Small intestine (tissue), 7 donors: ENCODE data around the gene FOXJ3. TPM values are rescaled to one million over a fixed set of nuclear protein-coding genes. Genes with fewer than 3 reads are reported as not detected.

Experiments
- DNase-seq, 2 donors: peaks; one replicate each; pipeline versions ENCODE4 v3.0.0 to v3.0.0-alpha.2; 2013
- FAIRE-seq: peaks from 2 replicates; lab custom pipeline; 2012; peaks lifted over from hg19 to GRCh38; lab: Jason Lieb, UNC
- H3K27ac ChIP-seq, 3 donors: one replicate each; pipeline ENCODE4 v1.5.1; 2013; ENCODE audit warnings: low read length in 2 of 3, mild to moderate bottlenecking in 2 of 3, control low read depth in 1 of 3, inconsistent platforms in 1 of 3, low read depth in 1 of 3, moderate library complexity in 1 of 3
- H3K27me3 ChIP-seq, 3 donors: one replicate each; pipeline ENCODE4 v1.6.1; 2013; ENCODE audit warnings: low read length in 3 of 3, inconsistent platforms in 1 of 3; ENCODE audit not compliant: control insufficient read depth in 3 of 3, insufficient read depth in 3 of 3
- H3K36me3 ChIP-seq, 3 donors: one replicate each; pipeline ENCODE4 v1.6.1; 2013; ENCODE audit warnings: low read length in 3 of 3, inconsistent platforms in 1 of 3, low read depth in 1 of 3, mild to moderate bottlenecking in 1 of 3, moderate library complexity in 1 of 3; ENCODE audit not compliant: control insufficient read depth in 3 of 3, insufficient read depth in 2 of 3
- H3K4me1 ChIP-seq, 3 donors: one replicate each; pipeline ENCODE4 v1.6.1; 2013; ENCODE audit warnings: low read length in 2 of 3, inconsistent platforms in 1 of 3, low read depth in 1 of 3, mild to moderate bottlenecking in 1 of 3, moderate library complexity in 1 of 3; ENCODE audit not compliant: control insufficient read depth in 3 of 3, insufficient read depth in 2 of 3
- H3K4me3 ChIP-seq, 3 donors: one replicate each; pipeline ENCODE4 v1.5.1; 2013; ENCODE audit warnings: low read length in 3 of 3, control low read depth in 1 of 3, inconsistent platforms in 1 of 3, low read depth in 1 of 3, mild to moderate bottlenecking in 1 of 3, moderate library complexity in 1 of 3
- H3K9me3 ChIP-seq, 2 donors: one replicate each; pipeline ENCODE4 v1.6.1; 2013; ENCODE audit warnings: low read depth in 1 of 2, low read length in 1 of 2; ENCODE audit not compliant: control insufficient read depth in 2 of 2, insufficient read depth in 1 of 2
- WGBS, 3 donors: extraction: QIAGEN DNeasy Blood & Tissue Kit; methylation state at CpG; one replicate each; pipeline ENCODE4 v1.1.7; 2013; 5-methylcytosine and 5-hydroxymethylcytosine counted together
- polyA plus RNA-seq, 4 donors: library from polyadenylated mRNA; stranded (reverse) in 3 of 4; unstranded in 1 of 4; fragments of 200-250 nt in 3 of 4; fragments of 120-200 nt in 1 of 4; gene quantifications; one replicate each; pipeline versions ENCODE4 v1.2.1 to v1.2.3, GENCODE V29; 2013
- donor health status: healthy with polysubstance abuse.
- donor health status: control.
- donor health status: control.
- donor health status: Bipolar disorder and iron deficiency.
- donor health status: healthy.

The FOXJ3 gene
- polyA plus RNA-seq, 4 donors, result 13.9 to 38.3 (median 15.1) TPM

DNA sequence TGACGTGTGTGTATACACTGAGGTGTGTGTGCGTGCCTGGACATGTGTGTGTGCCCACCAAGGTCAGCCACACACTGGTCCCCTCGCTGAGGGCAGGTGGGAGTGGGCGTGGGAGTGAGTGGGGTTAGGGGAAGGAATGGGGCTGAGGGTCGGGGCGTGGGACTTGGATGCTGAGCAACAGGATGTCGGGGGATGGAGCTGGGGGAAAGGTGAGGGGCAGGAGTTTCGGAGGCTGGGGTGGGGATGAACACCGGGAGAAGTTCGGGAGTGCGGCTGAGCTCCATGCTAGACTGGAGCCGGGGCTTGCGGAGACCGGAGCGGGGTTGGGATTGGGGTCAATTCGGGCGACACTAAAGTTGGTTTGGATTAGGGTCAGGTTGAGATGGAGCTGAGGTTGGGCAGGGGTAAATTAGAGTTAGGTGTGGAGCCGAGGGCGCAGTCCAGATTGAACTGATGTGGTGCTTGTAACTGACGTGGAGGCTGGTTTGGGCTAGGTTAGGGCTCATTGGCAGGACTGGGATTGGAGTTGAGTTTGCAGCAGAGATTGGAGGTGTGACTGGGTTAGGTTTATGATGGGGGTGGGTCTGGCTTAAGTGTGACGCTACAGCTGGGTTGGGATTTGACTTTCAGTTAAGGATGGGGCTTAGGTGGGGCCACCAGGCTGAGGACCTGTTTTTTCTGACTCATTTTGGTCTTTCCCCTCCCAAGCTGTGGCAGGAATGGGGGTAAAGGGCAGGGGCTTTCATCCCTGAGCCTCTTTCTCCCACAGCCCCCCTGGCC is 167.2 kb downstream of the FOXJ3 start:
- no peaks in the 10 kb centered on the region for H3K36me3 ChIP-seq
- WGBS, 3 donors, result 66 to 78% (median 73%) methylated on average over 21 of the region's 21 CpGs
- DNase-seq (peak; percentile 42 to 45), FAIRE-seq (no peak)
- peaks cover 4 to 32% (median 15%) of the 10 kb centered on the region in 3 donors for H3K4me1 ChIP-seq
- H3K27me3 ChIP-seq, result no peaks in the 10 kb centered on the region
- H3K27ac ChIP-seq, result no peak overlapping the region
- no peak overlapping the region for H3K4me3 ChIP-seq
- H3K9me3 ChIP-seq, result no peaks in the 10 kb centered on the region

DNA sequence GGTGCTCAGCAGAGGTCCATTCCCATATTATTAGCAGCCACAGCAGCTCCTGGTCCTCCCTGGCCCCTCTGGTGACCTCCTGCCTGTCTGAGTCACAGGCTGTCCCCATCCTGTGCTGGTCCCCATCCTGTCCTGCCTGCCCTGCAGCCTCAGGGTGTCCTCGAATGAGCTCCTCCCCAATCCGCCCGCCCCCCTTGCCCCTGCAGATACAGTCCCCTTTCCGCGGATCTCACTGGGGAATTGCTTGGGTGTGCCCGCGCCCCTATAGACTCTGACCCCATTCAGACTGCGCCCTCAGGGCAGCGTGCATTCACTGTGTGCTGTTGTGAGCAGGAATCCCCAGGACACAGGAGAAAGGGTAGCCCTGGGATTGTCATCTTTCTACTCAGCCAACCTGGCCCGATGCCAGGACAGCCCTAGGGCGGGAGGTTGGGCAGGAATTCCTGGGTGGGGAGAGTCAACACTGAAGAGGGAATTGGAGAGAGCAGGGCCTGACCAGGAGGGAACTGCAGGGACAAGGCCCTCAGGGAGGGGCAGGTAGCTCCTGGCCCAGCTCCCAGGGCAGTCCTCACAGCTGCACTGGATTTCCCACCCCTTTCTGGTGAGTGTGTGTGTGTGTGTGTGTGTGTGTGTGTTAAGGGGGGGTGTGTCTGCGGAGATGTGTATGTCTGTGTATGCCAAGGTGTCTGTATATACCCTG is 169.4 kb downstream of the FOXJ3 start:
- DNase-seq (peak; percentile 98), FAIRE-seq (no peak)
- Histone ChIP-seq H3K9me3 (no peaks in the 10 kb centered on the region), H3K27ac (peak overlapping the region; percentile 59 to 73 (median 67)), H3K36me3 (no peaks in the 10 kb centered on the region), H3K27me3 (no peaks in the 10 kb centered on the region), H3K4me1 (peaks cover 4 to 37% (median 18%) of the 10 kb centered on the region in 3 donors), H3K4me3 (no peak overlapping the region)
- WGBS, 3 donors, result 8 to 45% (median 33%) methylated on average over 12 of the region's 12 CpGs

DNA sequence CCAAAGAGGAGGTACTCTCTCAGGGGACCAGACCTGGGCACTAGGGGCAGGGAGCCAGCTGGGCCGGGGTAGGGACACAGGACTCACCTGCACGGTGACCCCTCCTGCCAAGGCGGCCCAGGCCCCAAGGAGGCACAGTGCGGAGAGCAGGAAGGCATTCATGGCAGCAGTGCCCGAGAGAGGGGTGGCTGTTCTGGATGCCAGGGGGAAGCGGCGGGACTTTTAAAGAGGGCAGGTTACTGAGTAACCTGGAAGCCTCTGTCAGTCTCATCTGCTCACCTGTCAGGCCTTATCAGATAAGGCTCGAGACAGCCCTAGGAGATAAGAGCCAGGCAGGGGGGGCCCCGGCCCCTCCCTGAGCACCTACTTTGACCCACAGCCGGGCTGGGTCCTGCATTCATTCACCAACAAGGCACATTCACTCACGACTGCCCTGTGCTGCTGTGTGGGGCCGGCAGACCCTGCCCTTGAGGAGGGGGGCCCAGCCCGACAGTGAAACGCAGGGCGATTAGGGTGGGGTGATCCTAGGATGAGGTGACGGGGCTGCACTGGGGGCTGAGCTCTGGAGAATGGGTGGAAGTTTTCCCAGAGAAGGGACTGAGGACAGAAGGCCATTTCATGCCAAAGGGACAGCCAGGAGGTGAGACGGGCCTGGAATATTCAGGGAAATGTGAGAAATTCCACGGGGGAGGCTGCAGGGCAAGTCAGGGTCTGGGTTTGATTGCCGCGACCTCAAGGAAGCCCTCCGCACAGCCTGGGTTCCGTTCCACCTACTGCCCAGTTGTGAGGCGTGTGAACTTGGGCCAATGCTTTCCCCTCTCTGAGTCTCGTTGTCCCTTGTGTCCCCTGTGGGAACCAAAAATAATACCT is 170.2 kb downstream of the FOXJ3 start, which contains the start of gene GUCA2A:
GUCA2A (minus strand) TSS at position 195 of the 870 bp plus-strand sequence; CDS start at position 162, 33 bp downstream.
- Histone ChIP-seq H3K4me1 (peaks cover 4 to 37% (median 18%) of the 10 kb centered on the region in 3 donors), H3K27me3 (no peaks in the 10 kb centered on the region), H3K4me3 (no peak within 1 kb of the TSS), H3K9me3 (no peaks in the 10 kb centered on the region), H3K27ac (peak within 1 kb of the TSS; percentile 59 to 73 (median 66)), H3K36me3 (no peaks in the 10 kb centered on the region)
- DNase-seq (peak; percentile 47 to 71), FAIRE-seq (no peak)
- WGBS, 3 donors, result 25 to 58% (median 41%) methylated on average over 24 of the region's 24 CpGs

DNA sequence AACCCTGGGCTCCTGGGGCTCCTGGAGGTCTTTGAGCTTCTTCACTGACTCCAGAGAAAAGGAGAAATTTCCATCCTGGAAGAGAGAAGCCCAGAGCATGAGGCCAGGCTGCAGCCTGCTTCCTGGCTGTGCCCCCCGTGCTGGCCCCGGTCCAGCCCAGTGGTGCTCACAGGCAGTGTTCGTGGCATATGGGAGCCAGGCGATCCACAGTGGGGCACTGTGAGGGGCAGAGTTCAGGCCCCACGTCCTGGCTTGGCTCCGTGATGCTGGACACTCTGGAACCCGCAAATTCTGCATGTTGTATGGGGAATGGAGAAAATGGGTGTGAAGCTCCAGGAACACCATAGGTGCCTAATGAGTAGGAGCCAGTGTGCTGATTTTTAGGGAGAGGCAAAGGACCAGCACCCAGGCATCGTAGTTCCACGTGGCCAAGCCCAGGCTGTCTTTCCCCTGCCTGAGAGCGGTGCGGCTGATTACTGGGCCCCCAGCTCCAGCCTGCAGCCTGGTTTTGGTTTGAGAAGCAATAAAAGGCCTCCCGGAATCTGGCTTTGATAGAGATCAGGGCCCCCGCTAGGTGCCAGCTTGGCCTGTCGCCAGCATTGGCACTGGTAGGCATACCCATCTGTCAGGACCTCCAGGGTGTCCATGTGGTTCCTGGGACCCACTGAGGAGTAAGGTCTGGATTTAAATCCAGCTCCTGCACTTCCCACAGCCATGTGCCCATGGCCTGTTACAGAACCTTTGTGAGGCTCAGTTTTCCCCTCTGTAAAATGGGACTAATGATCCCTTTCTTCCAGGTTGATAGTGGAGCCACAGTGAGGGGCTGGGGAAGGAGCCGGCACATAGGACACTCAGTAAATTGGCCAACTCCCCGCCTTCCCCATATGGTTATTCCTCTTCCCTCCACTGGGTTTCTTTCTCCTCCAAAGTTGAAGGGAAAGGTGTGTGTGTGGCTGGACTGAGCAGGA is 171.2 kb downstream of the FOXJ3 start:
- 73 to 82% (median 74%) methylated on average over 16 of the region's 16 CpGs for whole genome bisulfite sequencing, 3 donors
- H3K27me3 ChIP-seq, result no peaks in the 10 kb centered on the region
- peaks cover 4 to 37% (median 18%) of the 10 kb centered on the region in 3 donors for H3K4me1 ChIP-seq
- H3K9me3 ChIP-seq, result no peaks in the 10 kb centered on the region
- no peak overlapping the region for H3K4me3 ChIP-seq
- FAIRE-seq (no peak), DNase-seq (no peak)
- peak overlapping the region in 2 of 3 donors; percentile 37 to 66 for H3K27ac ChIP-seq
- no peaks in the 10 kb centered on the region for H3K36me3 ChIP-seq

DNA sequence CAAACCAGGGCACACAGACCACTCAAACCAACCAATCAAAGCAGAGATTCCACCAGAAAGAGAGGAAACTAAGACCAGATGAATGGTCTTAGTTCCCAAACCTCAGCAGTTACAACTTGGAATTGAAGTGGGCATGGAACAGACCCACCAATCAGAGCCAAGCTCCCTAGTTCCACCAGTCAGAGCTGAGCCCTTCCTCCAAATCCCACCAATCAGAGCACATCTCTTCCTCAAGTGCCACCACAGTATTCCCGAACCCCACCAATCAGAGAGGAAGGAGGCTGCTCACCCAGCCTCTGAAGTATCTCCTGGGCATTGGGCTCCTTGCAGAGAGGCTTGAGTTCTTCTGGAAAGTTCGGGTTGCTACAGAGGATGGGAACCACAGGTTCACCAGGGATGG is 171.9 kb downstream of the FOXJ3 start:
- 79 to 92% (median 83%) methylated on average over 2 of the region's 2 CpGs for WGBS, 3 donors
- DNase-seq, result no peak
- no peak overlapping the region for H3K4me3 ChIP-seq
- no peak for FAIRE-seq
- H3K9me3 ChIP-seq, result no peaks in the 10 kb centered on the region
- no peaks in the 10 kb centered on the region for H3K36me3 ChIP-seq
- no peaks in the 10 kb centered on the region for H3K27me3 ChIP-seq
- H3K27ac ChIP-seq, result no peak overlapping the region
- H3K4me1 ChIP-seq, result peaks cover 4 to 37% (median 18%) of the 10 kb centered on the region in 3 donors

DNA sequence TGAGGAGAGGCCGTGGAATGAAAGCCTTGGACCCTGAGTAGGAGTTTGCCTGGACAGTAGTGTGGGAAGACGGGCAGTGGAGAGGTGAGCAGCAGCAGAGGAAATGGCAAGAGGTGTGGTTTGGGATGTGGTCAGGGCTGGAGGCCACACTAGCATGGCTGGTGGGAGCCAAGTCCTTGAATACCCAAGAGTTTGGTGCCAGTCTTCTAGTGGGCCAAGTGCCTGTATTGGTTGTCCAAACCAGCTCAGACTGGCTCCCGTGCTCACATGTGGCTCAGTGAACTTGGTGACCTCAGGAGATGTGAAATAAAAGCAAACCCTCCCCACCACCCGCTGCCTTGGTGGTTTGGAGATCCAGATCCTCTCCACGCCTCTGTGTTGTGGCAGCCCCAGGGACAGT is 172.9 kb downstream of the FOXJ3 start:
- WGBS, 3 donors, result 78 to 82% (median 79%) methylated on average over 5 of the region's 5 CpGs
- H3K36me3 ChIP-seq, result no peaks in the 10 kb centered on the region
- peak in 1 of 2 donors; percentile 18 for DNase-seq

DNA sequence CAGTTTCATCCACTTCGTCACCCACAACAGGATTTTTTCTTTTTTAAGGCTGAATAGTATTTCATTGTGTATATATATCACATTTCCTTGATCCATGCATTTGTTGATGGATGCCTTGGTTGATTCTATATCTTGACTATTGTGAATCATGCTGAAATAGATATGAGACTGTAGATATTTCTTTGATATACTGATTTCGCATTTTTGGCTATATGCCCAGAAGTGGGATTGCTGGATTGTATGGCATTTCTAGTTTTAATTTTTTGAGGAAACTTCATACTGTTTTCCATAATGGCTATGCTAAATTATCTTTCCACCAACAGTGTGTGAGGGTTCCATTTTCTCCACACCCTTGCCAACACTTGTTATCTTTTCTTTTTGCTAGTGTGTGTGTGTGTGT is 176.8 kb downstream of the FOXJ3 start:
- WGBS, 3 donors, result 65 to 84% (median 69%) methylated on average over 2 of the region's 2 CpGs
- H3K27ac ChIP-seq, result no peak overlapping the region
- no peak for FAIRE-seq

More for the DNA sequence above, 172.9 kb downstream of the FOXJ3 start:
- Histone ChIP-seq H3K4me1 (peaks cover 4 to 37% (median 18%) of the 10 kb centered on the region in 3 donors), H3K9me3 (no peaks in the 10 kb centered on the region), H3K27ac (no peak overlapping the region), H3K27me3 (no peaks in the 10 kb centered on the region), H3K4me3 (no peak overlapping the region)
- FAIRE-seq, result no peak

More for the DNA sequence above, 176.8 kb downstream of the FOXJ3 start:
- no peak for DNase-seq
- Histone ChIP-seq H3K4me3 (no peak overlapping the region), H3K9me3 (no peaks in the 10 kb centered on the region), H3K27me3 (no peaks in the 10 kb centered on the region), H3K4me1 (peaks cover 0 to 20% (median 5%) of the 10 kb centered on the region in 3 donors), H3K36me3 (no peaks in the 10 kb centered on the region)
